ENCODE results near the gene COQ4.

DNA sequence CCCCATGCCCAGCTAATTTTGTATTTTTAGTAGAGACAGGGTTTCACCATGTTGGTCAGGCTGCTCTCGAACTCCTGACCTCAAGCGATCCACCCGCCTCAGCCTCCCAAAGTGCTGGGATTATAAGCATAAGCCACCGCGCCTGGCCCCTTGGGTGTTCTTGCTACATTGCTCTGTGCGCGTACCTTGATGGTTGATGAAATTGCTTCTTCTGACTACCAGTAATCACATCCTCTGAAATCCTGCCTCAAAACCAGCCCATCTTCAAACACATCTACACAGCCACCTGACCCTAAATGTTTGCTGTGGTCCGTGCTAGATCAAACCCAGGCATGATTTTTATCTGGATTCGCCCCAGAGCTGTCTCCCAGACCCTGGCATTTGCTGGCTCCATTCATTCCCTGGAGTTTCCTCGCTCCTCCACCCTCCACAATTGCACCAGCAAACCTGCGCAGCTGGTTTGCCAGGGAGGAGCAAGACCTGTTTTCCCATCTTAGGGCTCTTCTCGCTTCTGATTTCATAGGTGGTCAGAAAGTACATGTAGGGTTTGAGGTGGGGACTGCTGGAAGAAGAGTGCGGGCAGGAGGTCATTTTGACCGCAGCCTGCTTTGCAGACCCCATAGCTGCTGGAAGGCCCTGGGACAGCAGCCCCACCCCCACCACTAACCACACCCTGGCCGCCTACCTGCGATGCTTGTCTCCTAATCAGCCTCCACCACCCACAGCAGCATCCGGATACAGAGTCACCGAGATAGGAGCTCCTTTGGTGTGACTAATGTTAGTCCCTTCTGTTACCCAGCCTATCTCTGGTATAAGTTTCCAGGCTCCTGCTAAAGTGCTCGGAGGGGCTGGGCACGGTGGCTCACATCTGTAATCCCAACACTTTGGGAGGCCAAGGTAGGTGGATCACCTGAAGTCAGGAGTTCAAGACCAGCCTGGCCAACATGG, 23.8 kb upstream of the COQ4 start:
- no peak for TF ChIP-seq SUZ12 (IDR thresholded peaks at IDR 0.05; ENCODE audit: extremely low read depth, insufficient read depth, insufficient read length)
- no peak for TF ChIP-seq YY1 (IDR thresholded peaks at IDR 0.05; ENCODE audit: insufficient read depth, insufficient read length)
